ENCODE results near the gene RBKS. TPM values are rescaled to one million over a fixed set of nuclear protein-coding genes. Genes with fewer than 3 reads are reported as not detected.
"Not testable (repeated sequence)": the region's sequence is repeated elsewhere in the genome, so short reads cannot be mapped to it uniquely, and the experiment has no call there.

Gene RBKS
- total RNA-seq, 1 donor from 2014 or later: 0.79 TPM

- DNase-seq (ENCODE audit: low read depth) (peak; percentile 77), FAIRE-seq (no peak)
- no peak for TF ChIP-seq CTCF (IDR thresholded peaks at IDR 0.05; ENCODE audit: insufficient read depth, low read length, severe bottlenecking)
- peak within 1 kb of the TSS; percentile 89 for H3K4me3 ChIP-seq (ENCODE audit: low read depth, low read length)
- no peaks in the 10 kb centered on the region for H3K27me3 ChIP-seq (ENCODE audit: control insufficient read depth, insufficient read depth, low read length)
- H3K36me3 ChIP-seq (ENCODE audit: control insufficient read depth, insufficient read depth, low read length): peaks cover 3% of the 10 kb centered on the region
Observed at GRCh38 chr2:27771548-27772335, 118.4 kb downstream of the RBKS start, which contains the start of gene MRPL33. Gene MRPL33, plus strand, starts transcription at chr2:27771719. Its CDS starts 59 bp downstream, at chr2:27771778.

GRCh38 chr2:27771202-27771547 is 119.0 kb downstream of the RBKS start:
- FAIRE-seq (no peak), DNase-seq (ENCODE audit: low read depth) (no peak)
- TF ChIP-seq CTCF (IDR thresholded peaks at IDR 0.05; ENCODE audit: insufficient read depth, low read length, severe bottlenecking): no peak
- peak overlapping the region; percentile 89 for H3K4me3 ChIP-seq (ENCODE audit: low read depth, low read length)
- no peaks in the 10 kb centered on the region for H3K27me3 ChIP-seq (ENCODE audit: control insufficient read depth, insufficient read depth, low read length)
- H3K36me3 ChIP-seq (ENCODE audit: control insufficient read depth, insufficient read depth, low read length): peaks cover 3% of the 10 kb centered on the region

- Histone ChIP-seq H3K36me3 (ENCODE audit: control insufficient read depth, insufficient read depth, low read length) (no peaks in the 10 kb centered on the region), H3K27me3 (ENCODE audit: control insufficient read depth, insufficient read depth, low read length) (no peaks in the 10 kb centered on the region), H3K4me3 (ENCODE audit: low read depth, low read length) (no peak overlapping the region)
- no peak for TF ChIP-seq CTCF (IDR thresholded peaks at IDR 0.05; ENCODE audit: insufficient read depth, low read length, severe bottlenecking)
- FAIRE-seq (no peak), DNase-seq (ENCODE audit: low read depth) (no peak)
Observed at GRCh38 chr2:27766287-27766661, 123.9 kb downstream of the RBKS start.

- no peak for FAIRE-seq
- H3K4me3 ChIP-seq (ENCODE audit: low read depth, low read length): peak overlapping the region; percentile 9
- no peak for TF ChIP-seq CTCF (IDR thresholded peaks at IDR 0.05; ENCODE audit: insufficient read depth, low read length, severe bottlenecking)
- no peaks in the 10 kb centered on the region for H3K27me3 ChIP-seq (ENCODE audit: control insufficient read depth, insufficient read depth, low read length)
- peak; percentile 39 for DNase-seq (ENCODE audit: low read depth)
- no peaks in the 10 kb centered on the region for H3K36me3 ChIP-seq (ENCODE audit: control insufficient read depth, insufficient read depth, low read length)
Observed at GRCh38 chr2:27765621-27766286, 124.4 kb downstream of the RBKS start.

GRCh38 chr2:27764526-27764925 is 125.7 kb downstream of the RBKS start:
- FAIRE-seq; H3K36me3 ChIP-seq (ENCODE audit: control insufficient read depth, insufficient read depth, low read length); H3K4me3 ChIP-seq (ENCODE audit: low read depth, low read length); DNase-seq (ENCODE audit: low read depth); H3K27me3 ChIP-seq (ENCODE audit: control insufficient read depth, insufficient read depth, low read length): not testable (repeated sequence)

GRCh38 chr2:27763907-27764267 is 126.3 kb downstream of the RBKS start:
- H3K27me3 ChIP-seq (ENCODE audit: control insufficient read depth, insufficient read depth, low read length): no peaks in the 10 kb centered on the region
- FAIRE-seq (no peak), DNase-seq (ENCODE audit: low read depth) (no peak)
- no peak overlapping the region for H3K4me3 ChIP-seq (ENCODE audit: low read depth, low read length)
- TF ChIP-seq CTCF (IDR thresholded peaks at IDR 0.05; ENCODE audit: insufficient read depth, low read length, severe bottlenecking): no peak
- H3K36me3 ChIP-seq (ENCODE audit: control insufficient read depth, insufficient read depth, low read length): no peaks in the 10 kb centered on the region

All from bronchial epithelial cell (primary cell).